ENCODE results near the gene FBXO38. TPM values are rescaled to one million over a fixed set of nuclear protein-coding genes. Genes with fewer than 3 reads are reported as not detected.

The FBXO38 gene
- 48.5 and 65.7 TPM in 2 replicates for total RNA-seq

GRCh38 chr5:148383564-148384379 is at the start of gene FBXO38:
FBXO38 (plus strand) TSS chr5:148383958; CDS start chr5:148394777, 10,819 bp downstream.

DNA sequence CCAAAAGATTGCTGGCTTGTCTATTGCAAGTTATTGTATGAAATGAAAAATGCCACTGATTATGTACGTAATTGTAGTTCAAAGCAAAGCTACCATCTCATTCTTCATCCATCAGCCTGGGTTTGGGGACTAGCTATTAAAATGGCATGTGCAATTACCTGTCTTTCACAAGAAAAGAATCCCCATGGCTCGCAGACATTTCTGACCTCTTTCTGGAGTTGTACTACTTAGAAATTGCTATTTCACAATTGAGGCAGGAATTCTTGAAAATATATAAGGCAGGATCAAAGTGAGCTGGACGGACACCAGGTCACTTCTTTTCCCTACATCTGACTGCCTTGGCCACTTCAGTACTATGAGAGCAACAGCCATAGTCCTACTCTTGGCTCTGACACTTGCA is 48.5 kb upstream of the FBXO38 start, which contains the start of gene SPINK9:
SPINK9 (plus strand) TSS at position 301 of the 400 bp plus-strand sequence; CDS start at position 356, 55 bp downstream.

Small RNA genes lying within 50 kb of the gene (small RNA-seq; reads per million reads assigned to genes)
- not detected for gene RF00017

Other genes starting within 250 kb of the FBXO38 start
- gene SPINK14, start 215.4 kb upstream of the FBXO38 start, total RNA-seq, result not detected in 2 replicates
- gene SPINK6, start 180.9 kb upstream of the FBXO38 start, total RNA-seq, result not detected in 2 replicates
- gene MARCOL, start 145.4 kb upstream of the FBXO38 start, total RNA-seq, result not detected in 2 replicates
- not detected in 2 replicates for gene SPINK13, start 115.2 kb upstream of the FBXO38 start, total RNA-seq
- gene SPINK7, start 71.5 kb upstream of the FBXO38 start, total RNA-seq, result not detected in 2 replicates
- not detected in 2 replicates for gene SPINK9, start 48.4 kb upstream of the FBXO38 start, total RNA-seq